HG03159 (cell line): Measurements from ENCODE around the gene RERE.
"Not testable (repeated sequence)": the region's sequence is repeated elsewhere in the genome, so short reads cannot be mapped to it uniquely, and the experiment has no call there.

ENCODE experiments used
- ATAC-seq: cut with Tn5 transposase; IDR thresholded peaks from one replicate; pipeline ENCODE4 v1.9.1; 2021; ENCODE audit warnings: mild to moderate bottlenecking, moderate library complexity; ENCODE audit not compliant: unreplicated experiment

RERE gene

DNA sequence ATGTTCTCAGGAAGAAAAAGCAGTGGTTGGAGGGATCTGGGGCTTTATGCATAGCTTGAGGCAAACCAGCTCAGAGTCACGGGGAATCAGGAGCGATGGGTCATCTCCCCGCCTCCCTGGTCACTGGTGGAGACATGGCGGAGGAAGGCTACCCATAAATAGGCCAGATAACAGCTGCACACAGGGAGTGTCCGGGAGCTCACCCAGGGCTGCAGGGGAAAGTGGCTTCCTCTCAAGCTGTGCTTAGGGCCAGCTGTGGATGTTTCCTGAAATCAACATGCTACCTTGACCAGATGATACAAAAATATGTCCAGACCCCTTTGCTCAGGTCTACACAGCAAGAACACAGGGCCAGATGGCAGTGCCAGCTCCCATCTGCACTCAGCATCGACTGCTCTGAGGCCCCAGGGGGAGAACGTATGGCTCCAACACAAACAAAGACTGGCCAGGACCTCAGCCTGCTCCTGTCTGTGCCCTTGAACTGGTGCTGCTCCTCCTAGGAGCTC, 27.1 kb upstream of the RERE start:
- ATAC-seq = no peak

DNA sequence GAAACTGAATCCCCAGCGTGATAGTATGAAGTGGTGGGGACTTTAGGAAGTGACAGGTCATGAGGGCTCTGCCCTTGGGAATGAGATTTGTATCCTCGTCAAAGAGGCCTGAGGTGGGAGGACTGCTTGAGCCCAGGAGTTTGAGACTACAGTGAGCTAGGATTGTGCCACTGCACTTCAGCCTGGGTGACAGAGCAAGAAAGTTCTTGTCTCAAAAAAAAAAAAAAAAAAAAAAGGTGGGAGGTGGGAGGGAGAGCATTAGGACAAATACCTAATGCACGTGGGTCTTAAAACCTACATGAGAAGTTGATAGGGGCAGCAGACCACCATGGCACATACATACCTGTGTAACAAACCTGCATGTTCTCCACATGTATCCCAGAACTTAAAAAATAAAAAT, 24.0 kb upstream of the RERE start:
- no peak for ATAC-seq

DNA sequence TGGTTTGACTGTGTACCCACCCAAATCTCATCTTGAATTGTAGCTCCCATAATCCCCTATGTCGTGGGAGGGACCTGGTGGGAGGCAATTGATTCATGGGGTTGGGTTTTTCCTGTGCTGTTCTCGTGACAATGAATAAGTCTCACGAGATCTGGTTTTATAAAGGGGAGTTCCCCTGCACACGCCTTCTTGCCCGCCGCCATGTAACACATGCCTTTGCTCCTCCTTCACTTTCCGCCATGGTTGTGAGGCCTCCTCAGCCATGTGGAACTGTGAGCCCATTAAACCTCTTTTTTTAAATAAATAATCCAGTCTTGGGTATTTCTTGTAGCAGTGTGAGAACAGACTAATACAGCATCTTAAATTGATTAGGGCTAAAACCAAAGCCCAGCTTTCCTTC, 22.6 kb upstream of the RERE start:
- ATAC-seq = no peak

DNA sequence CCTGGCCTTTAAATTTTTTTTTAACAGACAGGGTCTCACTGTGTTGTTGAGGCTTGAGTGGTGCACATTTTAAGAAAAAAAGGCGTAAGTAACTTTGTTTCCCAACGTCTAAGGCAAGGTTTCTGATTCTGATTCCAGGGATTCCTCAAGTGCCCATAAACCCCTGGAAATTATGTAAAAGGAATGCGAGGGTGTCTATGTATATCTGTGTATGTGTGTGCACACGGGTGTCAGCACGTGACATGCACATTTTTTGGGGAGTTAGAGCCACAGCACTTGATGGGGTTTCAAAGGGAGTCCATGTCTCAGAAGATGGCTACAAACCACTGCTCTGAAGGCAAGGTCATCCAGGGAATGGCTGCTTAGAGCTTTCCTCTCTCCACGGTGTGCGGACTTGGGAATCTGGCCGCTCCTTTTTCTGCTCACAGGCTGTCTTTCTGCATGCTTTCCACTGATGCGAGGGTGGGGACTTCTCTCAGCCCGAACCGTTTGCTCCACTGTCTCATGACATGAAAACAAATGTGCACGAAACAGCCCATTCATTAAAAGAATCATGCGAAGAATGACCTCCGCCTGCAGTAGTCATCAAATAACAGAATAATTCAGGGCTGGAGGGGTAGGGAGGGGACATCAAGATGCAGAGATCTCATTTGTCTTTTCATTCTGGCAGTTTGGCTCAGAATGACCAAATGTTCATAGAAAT, 18.7 kb upstream of the RERE start:
- no peak for ATAC-seq

DNA sequence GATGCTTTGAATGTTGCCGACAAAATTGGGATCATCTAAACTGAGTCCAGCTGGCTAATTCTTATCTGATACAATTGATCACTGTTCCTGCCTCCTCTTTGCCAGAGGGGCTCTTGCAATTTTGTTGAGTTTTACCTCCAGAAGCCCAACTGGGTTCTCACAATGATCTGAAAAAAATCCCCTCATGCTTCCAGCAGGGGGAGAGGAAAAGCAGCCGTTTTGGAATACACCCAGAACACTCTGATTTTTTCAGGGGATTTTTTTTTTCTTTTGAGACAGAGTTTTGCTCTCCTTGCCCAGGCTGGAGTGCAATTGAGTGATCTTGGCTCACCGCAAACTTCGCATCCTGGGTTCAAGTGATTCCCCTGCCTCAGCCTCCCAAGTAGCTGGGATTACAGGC, 13.9 kb upstream of the RERE start:
- no peak for ATAC-seq

DNA sequence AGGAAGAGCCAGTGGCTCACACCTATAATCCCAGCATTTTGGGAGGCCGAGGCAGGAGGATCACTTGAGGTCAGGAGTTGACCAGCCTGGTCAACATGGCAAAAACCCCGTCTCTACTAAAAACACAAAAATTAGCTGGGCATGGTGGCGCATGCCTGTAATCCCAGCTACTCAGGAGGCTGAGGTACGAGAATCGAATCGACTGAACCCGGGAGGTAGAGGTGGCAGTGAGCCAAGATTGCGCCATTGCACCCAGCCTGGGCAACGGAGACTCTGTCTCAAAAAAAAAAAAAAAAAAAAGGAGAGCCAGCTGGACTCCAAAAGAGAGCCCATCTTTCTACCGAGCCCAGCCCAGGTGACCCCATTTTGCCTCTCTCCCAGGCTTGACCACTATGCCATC, 13.3 kb upstream of the RERE start:
- not testable (repeated sequence) for ATAC-seq

DNA sequence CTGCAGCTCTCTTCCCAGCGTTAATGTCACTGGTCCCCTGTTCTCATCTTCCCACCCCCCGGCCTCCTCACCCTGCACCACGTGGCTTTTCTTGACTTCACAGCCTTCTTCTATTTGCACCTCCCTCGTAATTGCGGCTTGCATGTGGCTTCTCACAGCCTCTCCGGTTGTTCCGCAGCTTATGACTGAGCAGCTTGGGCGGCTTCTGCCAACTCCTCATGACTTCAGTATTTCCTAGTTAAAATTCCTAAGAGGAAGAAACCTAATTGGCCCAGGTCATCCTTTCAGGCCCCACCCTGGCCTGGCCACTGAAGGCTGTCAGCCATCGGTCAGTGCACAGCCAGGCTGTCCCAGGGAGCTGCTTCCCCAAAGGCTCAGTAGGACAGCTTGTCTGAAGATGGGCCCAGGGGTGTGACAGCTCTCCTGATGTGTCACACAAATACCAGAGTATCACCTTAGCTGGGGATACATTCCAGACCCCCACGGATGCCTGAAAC, 8.6 kb upstream of the RERE start:
- no peak for ATAC-seq

DNA sequence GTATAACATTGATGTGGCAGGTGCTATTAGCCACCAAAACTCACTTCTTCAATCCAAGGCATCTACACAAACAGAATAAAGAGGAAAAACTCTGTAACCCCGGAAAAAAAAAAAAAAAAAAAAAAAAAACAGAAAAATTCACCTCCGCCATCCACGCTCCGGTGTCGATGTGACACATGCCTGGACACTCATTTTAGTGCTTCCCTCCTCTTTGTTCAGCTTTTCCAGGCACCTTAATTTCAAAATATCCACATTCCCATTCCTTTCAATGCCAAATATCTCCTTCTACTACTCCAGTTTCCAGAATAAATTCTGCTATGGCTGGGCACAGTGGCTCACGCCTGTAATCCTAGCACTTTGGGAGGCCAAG, 5.8 kb upstream of the RERE start:
- no peak for ATAC-seq

DNA sequence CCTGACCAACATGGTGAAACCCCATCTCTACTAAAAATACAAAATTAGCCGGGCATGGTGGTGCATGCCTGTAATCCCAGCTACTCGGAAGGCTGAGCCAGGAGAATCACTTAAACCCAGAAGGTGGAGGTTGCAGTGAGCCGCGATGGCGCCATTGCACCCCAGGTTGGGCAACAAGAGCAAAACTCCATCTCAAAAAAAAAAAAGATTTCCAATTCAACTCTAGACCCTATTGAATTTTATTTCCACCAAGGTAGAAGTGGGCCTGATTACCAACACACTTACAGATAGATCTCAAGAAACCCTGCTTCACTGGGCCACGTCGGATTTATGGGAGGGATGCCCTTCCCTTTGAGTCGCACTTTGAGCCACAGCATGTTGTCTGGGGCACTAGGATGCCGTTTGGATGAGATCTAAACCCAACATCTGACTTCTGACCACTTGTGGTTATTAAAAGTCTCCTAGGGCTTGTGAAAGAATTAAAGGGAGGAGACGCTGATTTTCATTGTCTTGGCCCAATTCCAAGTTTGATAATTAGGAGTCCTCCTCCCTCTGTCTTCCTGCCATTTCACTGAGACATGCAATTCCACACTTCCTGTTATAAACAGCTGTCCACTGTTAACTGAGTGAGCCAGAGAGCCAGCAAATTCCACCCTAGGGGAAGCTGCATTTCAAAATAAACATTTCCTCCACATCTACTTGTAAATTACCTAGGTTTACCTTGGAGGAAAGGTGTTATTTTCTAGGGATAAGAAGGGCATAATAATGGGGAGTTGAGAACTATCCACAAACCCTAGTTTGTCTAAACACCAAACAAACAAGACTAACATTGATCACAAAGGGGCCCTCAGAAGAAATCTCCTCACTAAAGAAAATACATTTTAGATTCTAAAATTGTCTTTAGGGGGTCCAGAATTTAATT, 5.2 kb upstream of the RERE start:
- no peak for ATAC-seq

DNA sequence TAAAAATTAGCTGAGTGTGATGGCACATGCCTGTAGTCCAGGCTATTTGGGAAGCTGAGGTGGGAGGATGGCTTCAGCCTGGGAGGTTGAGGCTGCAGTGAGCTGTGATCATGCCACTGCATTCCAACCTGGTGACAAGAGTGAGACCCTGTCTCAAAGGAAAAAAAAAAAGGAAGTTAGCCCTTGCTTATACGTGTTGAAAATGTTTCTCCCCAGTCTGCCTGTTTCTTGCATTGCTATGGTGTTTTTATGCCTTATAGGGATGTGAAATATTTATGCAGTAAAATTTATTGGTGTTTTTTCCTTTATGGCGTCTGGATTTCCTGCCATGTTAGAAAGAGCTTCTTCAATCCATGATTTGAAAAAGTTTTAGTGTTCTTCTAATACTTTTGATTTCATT, 3.6 kb upstream of the RERE start:
- no peak for ATAC-seq

DNA sequence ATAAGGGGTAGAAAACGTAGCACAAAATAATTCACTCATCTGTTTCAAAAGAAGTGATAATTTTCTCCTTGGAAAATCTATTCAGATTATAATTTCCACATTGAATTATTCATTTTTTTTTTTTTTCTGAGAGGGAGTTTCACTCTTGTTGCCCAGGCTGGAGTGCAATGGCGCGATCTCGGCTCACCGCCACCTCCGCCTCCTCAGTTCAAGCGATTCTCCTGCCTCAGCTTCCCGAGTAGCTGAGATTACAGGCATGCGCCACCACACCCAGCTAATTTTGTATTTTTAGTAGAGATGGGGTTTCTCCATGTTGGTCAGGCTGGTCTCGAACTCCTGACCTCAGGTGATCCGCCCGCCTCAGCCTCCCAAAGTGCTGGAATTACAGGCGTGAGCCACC, 1.3 kb upstream of the RERE start:
- ATAC-seq = not testable (repeated sequence)

DNA sequence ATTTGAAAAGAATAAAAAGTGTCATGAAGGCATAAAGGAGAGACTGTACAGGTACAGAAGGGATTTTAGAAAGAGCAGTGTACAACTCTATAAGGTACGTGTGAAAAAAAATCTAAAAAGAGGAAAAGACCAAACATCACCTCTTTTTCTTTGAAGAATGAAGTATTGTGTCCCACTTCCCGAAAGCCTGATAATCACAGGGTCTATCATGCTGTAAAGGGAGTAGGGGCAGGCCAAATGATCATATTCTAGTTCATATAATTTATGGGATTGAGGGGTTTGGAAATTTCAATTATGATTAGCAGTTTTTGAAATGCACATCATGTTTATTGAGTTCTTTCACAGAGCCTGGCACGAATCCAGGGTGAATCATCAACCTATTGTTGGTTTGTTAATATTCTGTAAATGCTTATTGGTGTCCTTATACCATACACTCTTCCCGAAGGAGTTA, 910 bp upstream of the RERE start:
- ATAC-seq = no peak

DNA sequence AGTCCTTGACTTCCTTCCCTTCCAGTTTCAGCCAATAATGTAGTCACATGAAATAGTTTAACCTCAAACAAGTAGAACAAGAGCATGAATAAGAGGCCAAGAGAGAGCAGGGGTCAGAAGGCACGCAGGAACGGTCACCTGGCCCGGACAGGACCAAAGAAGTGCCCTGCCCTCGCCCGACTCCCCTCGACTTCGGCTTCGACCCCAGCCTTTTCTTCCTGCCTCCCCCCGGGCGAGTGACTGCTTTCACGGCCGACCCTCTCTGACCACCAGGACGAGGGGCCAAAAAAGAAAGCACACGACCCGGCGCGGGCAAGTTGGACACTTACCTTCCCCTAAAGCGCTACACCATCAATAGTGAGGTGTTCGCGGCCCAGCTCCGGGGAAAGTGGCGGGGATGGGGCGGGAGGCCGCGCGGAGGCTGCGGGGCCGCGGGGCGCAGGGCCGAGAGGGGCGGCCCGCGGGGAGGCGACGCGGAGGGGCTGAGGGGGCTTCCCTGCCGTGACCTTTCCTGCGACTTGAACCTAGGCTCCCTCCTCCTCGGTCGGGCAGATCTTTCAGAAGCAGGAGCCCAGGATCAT, 519 bp downstream of the RERE start:
- no peak for ATAC-seq

DNA sequence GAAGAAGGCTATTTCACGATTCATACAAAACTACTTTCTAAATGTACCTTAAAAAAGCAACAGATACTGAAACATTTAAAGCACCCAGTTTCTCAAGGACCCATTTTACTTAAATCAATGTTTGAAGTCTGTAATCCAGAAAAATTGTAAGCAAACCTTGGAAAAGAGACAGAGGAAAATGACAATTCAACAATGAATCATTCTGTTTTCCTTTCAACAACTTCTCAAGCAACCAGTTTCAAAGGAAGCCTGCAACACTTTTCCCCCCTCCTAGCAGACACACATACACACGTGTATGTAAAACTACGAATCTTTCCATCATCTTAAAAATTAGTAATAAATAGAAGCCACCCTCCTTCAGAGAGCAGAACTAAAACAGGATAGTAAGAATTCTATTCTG, 1.2 kb downstream of the RERE start:
- ATAC-seq = no peak

DNA sequence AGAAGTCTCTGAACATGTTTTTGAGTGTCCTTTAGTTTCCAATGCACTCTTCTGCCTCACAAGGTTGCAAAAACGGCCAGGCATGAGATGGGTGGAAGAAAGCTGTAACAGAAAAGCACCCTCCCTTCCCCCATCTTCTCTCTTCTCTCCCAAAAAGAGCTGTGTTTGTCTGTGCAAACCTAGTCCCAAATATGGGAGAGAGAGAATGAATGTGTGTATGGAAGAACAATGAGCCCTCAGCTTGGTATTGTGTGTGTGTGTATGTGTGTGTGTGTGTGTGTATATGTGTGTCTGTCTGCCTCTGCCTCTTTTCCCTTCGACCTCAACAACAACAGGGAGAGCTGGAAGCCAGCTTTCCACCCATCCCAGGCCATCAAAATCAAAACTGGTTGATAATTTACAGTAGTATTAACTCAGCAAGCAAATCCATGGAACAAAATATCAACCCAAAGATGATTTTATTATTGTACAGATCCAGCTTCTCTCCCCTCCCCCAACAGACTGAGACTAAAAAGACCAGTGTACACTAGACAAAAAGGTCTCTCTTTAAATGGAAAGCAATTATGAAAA, 1.8 kb downstream of the RERE start:
- no peak for ATAC-seq

DNA sequence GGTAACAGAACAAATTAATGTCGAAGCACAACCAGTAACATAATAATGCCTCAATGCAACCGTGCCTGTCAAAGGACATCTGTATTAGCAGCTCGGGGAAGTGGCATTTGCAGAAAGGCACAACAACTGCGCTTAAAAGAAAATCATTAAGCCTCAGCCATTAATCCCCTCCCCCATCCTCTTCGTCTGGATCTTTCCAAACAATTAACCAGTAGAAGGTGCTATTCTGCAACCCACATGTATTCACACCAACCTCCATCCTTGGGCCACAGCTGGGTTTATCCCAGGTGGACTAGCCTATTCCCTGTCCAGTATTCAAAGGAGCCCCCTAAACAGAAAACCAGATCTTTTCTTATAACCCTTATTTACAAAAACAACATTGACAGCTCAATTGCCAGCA, 2.6 kb downstream of the RERE start:
- no peak for ATAC-seq

DNA sequence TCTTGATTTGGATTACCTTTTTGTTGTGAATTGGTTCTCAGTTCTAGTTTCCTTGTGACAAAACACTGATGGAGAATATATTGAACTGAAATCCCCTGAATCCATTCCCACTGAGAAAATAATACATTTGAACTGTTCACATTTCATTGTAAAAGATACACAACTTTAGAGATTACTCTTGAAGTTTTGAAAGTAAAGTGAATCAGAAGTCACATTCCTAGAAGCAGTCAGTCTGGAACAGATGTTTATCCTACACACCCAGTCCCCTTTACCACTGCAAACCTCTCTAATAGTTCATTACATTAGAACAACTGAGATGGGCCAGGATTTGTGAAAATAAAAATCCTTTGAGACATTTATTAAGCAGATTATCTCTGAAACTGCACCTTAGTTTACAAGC, 3.4 kb downstream of the RERE start:
- no peak for ATAC-seq

DNA sequence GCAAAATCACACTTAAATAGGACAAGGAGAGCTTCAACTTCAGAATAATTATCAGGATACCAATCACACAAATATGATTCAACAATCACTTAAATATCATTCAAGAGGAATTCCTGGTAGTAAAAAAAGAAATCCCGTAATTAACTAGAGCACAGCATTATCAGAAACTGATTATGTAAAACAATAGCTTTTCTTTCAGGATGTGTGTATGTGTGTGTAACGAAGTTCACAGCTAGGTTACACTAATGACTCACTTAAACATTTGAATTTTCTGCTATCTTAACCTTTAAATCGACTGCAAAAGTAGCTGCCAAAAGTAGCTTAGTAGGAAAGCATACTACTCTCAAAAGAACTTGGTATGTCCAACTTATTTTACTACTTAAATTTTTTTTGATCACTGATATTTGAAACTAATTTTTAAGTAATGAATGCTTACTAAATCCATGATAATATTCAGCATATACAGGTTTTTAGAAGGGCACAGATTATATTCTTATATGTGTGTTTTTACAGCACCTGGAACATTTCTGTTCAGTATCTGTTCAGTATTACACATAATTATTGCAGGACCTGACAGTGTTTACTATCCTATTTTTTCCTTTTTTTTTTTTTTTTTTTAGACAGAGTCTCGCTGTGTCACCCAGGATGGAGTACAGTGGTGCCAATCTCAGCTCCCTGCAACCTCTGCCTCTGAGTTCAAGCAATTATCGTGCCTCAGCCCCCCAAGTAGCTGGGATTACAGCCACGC, 4.2 kb downstream of the RERE start:
- no peak for ATAC-seq

DNA sequence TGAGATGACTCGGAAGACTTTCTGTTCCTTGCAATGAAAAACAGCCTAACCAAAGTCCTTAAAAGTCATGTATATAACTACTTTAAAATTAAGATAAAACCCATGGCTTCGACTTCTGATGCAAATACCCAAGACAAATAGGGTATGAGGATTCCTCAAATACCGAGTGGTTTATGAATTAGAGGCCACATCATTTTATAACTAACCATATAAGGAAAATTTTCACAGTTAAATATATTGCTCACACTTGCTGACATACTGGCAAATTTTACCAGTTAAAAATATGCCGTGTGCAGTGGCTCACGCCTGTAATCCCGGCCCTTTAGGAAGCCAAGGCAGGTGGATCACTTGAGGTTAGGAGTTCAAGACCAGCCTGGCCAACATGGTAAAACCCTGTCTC, 5.4 kb downstream of the RERE start:
- ATAC-seq = no peak

DNA sequence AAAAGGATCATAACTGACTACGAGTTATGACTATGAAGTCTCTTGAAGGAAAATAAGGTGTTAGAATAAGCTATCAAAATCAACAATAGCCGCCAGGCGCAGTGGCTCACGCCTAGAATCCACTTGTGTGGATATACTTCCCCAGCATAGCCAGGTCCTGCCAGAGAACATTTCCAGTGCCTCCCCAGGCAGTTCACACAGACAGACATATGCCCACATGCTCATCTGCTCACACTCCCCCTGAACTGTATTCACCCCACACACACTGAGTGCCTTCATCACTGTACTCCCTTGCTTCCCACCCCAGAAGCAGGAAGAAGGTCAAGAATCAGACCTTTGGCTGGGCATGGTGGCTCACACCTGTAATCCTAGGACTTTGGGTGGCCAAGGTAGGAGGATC, 6.5 kb downstream of the RERE start:
- no peak for ATAC-seq

DNA sequence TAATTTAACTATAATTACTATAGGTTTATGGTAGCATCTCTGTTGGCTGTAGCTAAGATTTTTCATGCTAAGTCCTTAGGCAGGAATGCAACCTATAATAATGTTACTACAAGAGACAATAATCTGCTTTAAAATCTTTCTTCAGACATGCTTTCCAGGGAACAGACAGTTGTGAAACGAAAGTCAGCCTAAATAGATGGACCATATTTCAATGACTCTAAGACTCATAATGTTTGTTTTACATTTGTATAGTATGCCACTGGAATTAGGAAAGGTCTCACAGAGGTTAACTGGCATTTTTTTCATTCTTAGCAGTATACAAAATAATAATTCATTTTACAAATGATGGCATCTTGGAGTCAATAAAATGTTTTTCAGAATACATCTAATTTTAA, 8.1 kb downstream of the RERE start:
- no peak for ATAC-seq
